GM10248 (cell line): ENCODE measurements around the gene SYNE4.

Source experiments
- CTCF ChIA-PET: fragments of 300-600 bp; sonication (Branson Sonifier 250); formaldehyde crosslinking; extraction: SDS; loops from one replicate; lab custom pipeline; 2021; ENCODE audit warnings: antibody characterized with exemption; lab: Yijun Ruan, JAX
- POLR2A ChIA-PET: fragments of 350-650 bp; sonication (Branson Sonifier 250); formaldehyde crosslinking; extraction: SDS; loops from one replicate; lab custom pipeline; 2020; ENCODE audit warnings: antibody characterized with exemption; lab: Yijun Ruan, JAX
- DNase-seq: peaks from one replicate; pipeline ENCODE4 v3.0.0; 2012; ENCODE audit errors: extremely low spot score
- CTCF ChIP-seq: IDR thresholded peaks from 2 replicates; pipeline ENCODE4 v1.5.1; 2012; ENCODE audit warnings: mild to moderate bottlenecking, low read depth; ENCODE audit errors: extremely low read depth, missing control alignments, control extremely low read depth

Gene SYNE4

GRCh38 chr19:36013280-36014011 is 4.8 kb upstream of the SYNE4 start:
- CTCF ChIA-PET, result interaction anchor here (0.8 to 2.2 kb wide), 4 partner anchors 10 to 41 kb away, joined by 3 to 5 read pairs (median 4); partner anchors contain the start of gene THAP8
- DNase-seq, result no peak
- TF ChIP-seq CTCF, result no peak
- POLR2A ChIA-PET, result interaction anchor here (0.6 kb wide), 1 partner anchor 39 kb away, joined by 3 read pairs; no protein-coding TSS in a partner anchor

GRCh38 chr19:36010402-36010801 is 1.8 kb upstream of the SYNE4 start:
- POLR2A ChIA-PET, result no interaction called here
- DNase-seq, result no peak
- CTCF ChIA-PET, result interaction anchor here (1.3 kb wide), 1 partner anchor 12 kb away, joined by 4 read pairs; no protein-coding TSS in a partner anchor
- TF ChIP-seq CTCF, result no peak

GRCh38 chr19:36009633-36010379 is 1.2 kb upstream of the SYNE4 start:
- CTCF ChIA-PET, result interaction anchor here (1.3 kb wide), 2 partner anchors 12 to 16 kb away, joined by 3 to 4 read pairs; no protein-coding TSS in a partner anchor
- no peak for DNase-seq
- TF ChIP-seq CTCF, result no peak
- POLR2A ChIA-PET, result interaction anchor here (0.6 kb wide), 1 partner anchor 75 kb away, joined by 3 read pairs; no protein-coding TSS in a partner anchor

GRCh38 chr19:36009220-36009619 is 607 bp upstream of the SYNE4 start:
- TF ChIP-seq CTCF, result no peak
- POLR2A ChIA-PET, result interaction anchor here (0.6 kb wide), 1 partner anchor 76 kb away, joined by 3 read pairs; no protein-coding TSS in a partner anchor
- DNase-seq, result peak; percentile 72
- CTCF ChIA-PET, result interaction anchor here (1.3 kb wide), 2 partner anchors 11 to 15 kb away, joined by 3 to 4 read pairs; no protein-coding TSS in a partner anchor

GRCh38 chr19:36006955-36007354 is 1.7 kb downstream of the SYNE4 start:
- ChIA-PET CTCF (no interaction called here), POLR2A (no interaction called here)
- TF ChIP-seq CTCF, result no peak
- no peak for DNase-seq

GRCh38 chr19:36003284-36003683 is 5.3 kb downstream of the SYNE4 start:
- no peak for DNase-seq
- CTCF ChIA-PET, result interaction anchor here (0.7 to 1.8 kb wide), 2 partner anchors 9 to 11 kb away, joined by 3 to 5 read pairs; partner anchors contain the start of gene ALKBH6
- POLR2A ChIA-PET, result interaction anchor here (0.6 to 1.4 kb wide), 2 partner anchors 9 to 14 kb away, joined by 4 to 7 read pairs; no protein-coding TSS in a partner anchor
- no peak for TF ChIP-seq CTCF
